SK-N-SH (cell line): ENCODE data around the gene TMEM9. TPM values are rescaled to one million over a fixed set of nuclear protein-coding genes. Genes with fewer than 3 reads are reported as not detected.

Experiments
- CTCF ChIA-PET: fragments of 300-600, 350-600 bp; formaldehyde crosslinking; extraction: SDS; loops from one replicate; lab custom pipeline; 2021; lab: Yijun Ruan, JAX
- POLR2A ChIA-PET: fragments of 350-600 bp; sonication (Branson Sonifier 250); formaldehyde crosslinking; extraction: SDS; loops from one replicate; lab custom pipeline; 2020; ENCODE audit warnings: antibody characterized with exemption, inconsistent platforms; lab: Yijun Ruan, JAX
- DNase-seq: peaks from one replicate; pipeline ENCODE4 v3.0.0; 2012
- H2AFZ ChIP-seq: fragments of 200-600 bp; sonication (generic); 2 replicates; pipeline ENCODE4 v1.8.1; 2016; ENCODE audit warnings: antibody characterized with exemption, mild to moderate bottlenecking, low read depth
- H3F3A ChIP-seq: fragments of 200-600 bp; sonication (generic); replicated peaks from 2 replicates; pipeline ENCODE3; 2016; ENCODE audit warnings: antibody characterized with exemption, mild to moderate bottlenecking; ENCODE audit not compliant: insufficient read depth
- H3K27ac ChIP-seq, 2 experiments: fragments of 200-500 bp in 1 of 2; fragments of 200-600 bp in 1 of 2; sonication (Bioruptor generic) in 1 of 2; sonication (generic), shearing (Covaris generic) in 1 of 2; 2 replicates each; pipeline versions ENCODE4 v1.5.1 to v1.6.1; 2014 to 2016; ENCODE audit warnings: low read depth in 2 of 2, inconsistent platforms in 1 of 2, low read length in 1 of 2, mild to moderate bottlenecking in 1 of 2, mixed read lengths in 1 of 2
- H3K27me3 ChIP-seq: fragments of 200-600 bp; sonication (generic), shearing (Covaris generic); 2 replicates; pipeline ENCODE4 v1.6.1; 2016; ENCODE audit warnings: mixed run types; ENCODE audit not compliant: insufficient read depth
- H3K36me3 ChIP-seq, 2 experiments: fragments of 200-500 bp in 1 of 2; fragments of 200-600 bp in 1 of 2; sonication (Bioruptor generic) in 1 of 2; sonication (generic) in 1 of 2; replicated peaks in 1 of 2; 2 replicates each; pipeline versions ENCODE3 to v1.5.1; 2014 to 2016; ENCODE audit warnings: low read length in 1 of 2, mild to moderate bottlenecking in 1 of 2; ENCODE audit not compliant: insufficient read depth in 2 of 2, control insufficient read depth in 1 of 2
- H3K4me1 ChIP-seq, 2 experiments: fragments of 200-500 bp in 1 of 2; fragments of 200-600 bp in 1 of 2; sonication (Bioruptor generic) in 1 of 2; sonication (generic), shearing (Covaris generic) in 1 of 2; 2 replicates each; pipeline versions ENCODE4 v1.5.1 to v1.6.1; 2014 to 2016; ENCODE audit warnings: low read depth in 1 of 2, low read length in 1 of 2, mixed run types in 1 of 2; ENCODE audit not compliant: insufficient read depth in 2 of 2, control insufficient read depth in 1 of 2
- H3K4me2 ChIP-seq: fragments of 200-600 bp; sonication (generic), shearing (Covaris generic); 2 replicates; pipeline ENCODE4 v1.6.1; 2017; ENCODE audit warnings: mixed run types
- H3K4me3 ChIP-seq, 2 experiments: fragments of 200-500 bp in 1 of 2; fragments of 200-600 bp in 1 of 2; sonication (Bioruptor generic) in 1 of 2; sonication (generic), shearing (Covaris generic) in 1 of 2; 2 replicates each; pipeline versions ENCODE4 v1.5.1 to v1.8.1; 2014 to 2016; ENCODE audit warnings: low read depth in 2 of 2, inconsistent platforms in 1 of 2, low read length in 1 of 2, mild to moderate bottlenecking in 1 of 2, mixed read lengths in 1 of 2, moderate library complexity in 1 of 2
- H3K79me2 ChIP-seq: fragments of 200-600 bp; sonication (generic); 2 replicates; pipeline ENCODE4 v1.8.1; 2017; ENCODE audit warnings: mild to moderate bottlenecking; ENCODE audit not compliant: insufficient read depth
- H3K9ac ChIP-seq: fragments of 200-600 bp; sonication (generic); 2 replicates; pipeline ENCODE4 v1.6.1; 2017; ENCODE audit warnings: mixed run types
- H3K9me2 ChIP-seq: fragments of 200-600 bp; sonication (generic); 2 replicates; pipeline ENCODE4 v1.6.1; 2017; ENCODE audit warnings: mixed run types
- H3K9me3 ChIP-seq: fragments of 200-600 bp; sonication (generic); 2 replicates; pipeline ENCODE4 v1.6.1; 2017; ENCODE audit warnings: mixed run types, mild to moderate bottlenecking, moderate library complexity
- H4K20me1 ChIP-seq: fragments of 200-600 bp; sonication (generic); 2 replicates; pipeline ENCODE4 v1.6.1; 2017; ENCODE audit warnings: mild to moderate bottlenecking, mixed run types; ENCODE audit not compliant: insufficient read depth
- EZH2phosphoT487 ChIP-seq: fragments of 200-600 bp; sonication (generic); IDR thresholded peaks from 2 replicates; pipeline ENCODE4 v1.6.1; 2017; ENCODE audit warnings: low read depth, mixed run types, mild to moderate bottlenecking, antibody characterized with exemption, moderate library complexity, borderline replicate concordance
- FOXM1 ChIP-seq: IDR thresholded peaks from 2 replicates; pipeline ENCODE4 v1.4.0; 2012; ENCODE audit warnings: low read depth, mild to moderate bottlenecking
- GABPA ChIP-seq: IDR thresholded peaks from 2 replicates; pipeline ENCODE4 v1.4.0; 2012; ENCODE audit warnings: low read depth, mild to moderate bottlenecking
- GATA2 ChIP-seq: sonication (generic); formaldehyde crosslinking; IDR thresholded peaks from 2 replicates; pipeline ENCODE4 v1.5.0; 2020; ENCODE audit warnings: mild to moderate bottlenecking, missing genetic modification reagents
- IRF3 ChIP-seq: fragments of 150-350 bp; IDR thresholded peaks from 2 replicates; pipeline ENCODE4 v1.6.1; 2016; ENCODE audit warnings: mild to moderate bottlenecking, low read depth, low read length
- JUND ChIP-seq: IDR thresholded peaks from 2 replicates; pipeline ENCODE4 v1.4.0; 2012
- MEF2A ChIP-seq: IDR thresholded peaks from 2 replicates; pipeline ENCODE4 v1.4.0; 2012; ENCODE audit warnings: low read depth, borderline replicate concordance
- NFIC ChIP-seq: IDR thresholded peaks from 2 replicates; pipeline ENCODE4 v1.4.0; 2012; ENCODE audit warnings: borderline replicate concordance
- RAD21 ChIP-seq: IDR thresholded peaks from 2 replicates; pipeline ENCODE4 v1.6.1; 2012; ENCODE audit warnings: mild to moderate bottlenecking, low read length
- REST ChIP-seq: IDR thresholded peaks from 2 replicates; pipeline ENCODE4 v1.6.1; 2012; ENCODE audit warnings: mild to moderate bottlenecking, low read depth, low read length, moderate library complexity
- RFX5 ChIP-seq: IDR thresholded peaks from 2 replicates; pipeline ENCODE4 v1.6.1; 2012; ENCODE audit warnings: mild to moderate bottlenecking, improper control_type of control experiment, low read length
- SMC3 ChIP-seq: IDR thresholded peaks from 2 replicates; pipeline ENCODE4 v1.6.1; 2012; ENCODE audit warnings: low read depth, low read length, improper control_type of control experiment
- USF2 ChIP-seq: fragments of 150-350 bp; IDR thresholded peaks from 2 replicates; pipeline ENCODE4 v1.6.1; 2017; ENCODE audit warnings: antibody characterized with exemption, low read length, low read depth, borderline replicate concordance
- YY1 ChIP-seq: IDR thresholded peaks from 2 replicates; pipeline ENCODE4 v1.4.0; 2012; ENCODE audit warnings: low read depth, mild to moderate bottlenecking
- WGBS: methylation state at CpG from one replicate; pipeline ENCODE4 v1.1.6; 2017; ENCODE audit warnings: low lambda C conversion rate; 5-methylcytosine and 5-hydroxymethylcytosine counted together
- polyA plus RNA-seq, 3 experiments: library from polyadenylated mRNA; depleted of rRNA; stranded (reverse); fragments of >200 nt; gene quantifications; 2 replicates each; pipeline ENCODE4 v1.2.3, GENCODE V29; 2012

TMEM9 gene
- polyA plus RNA-seq, 1 of the 3 experiments (the other 2 are of a cell fraction), result 126 TPM

- H3K27ac ChIP-seq, result no peak overlapping the region
- ChIA-PET POLR2A (interaction anchor here (1.3 kb wide), 1 partner anchor 18 kb away, joined by 3 read pairs; no protein-coding TSS in a partner anchor), CTCF (interaction anchor here (1.0 to 2.5 kb wide), 5 partner anchors 9 to 168 kb away, joined by 3 to 13 read pairs (median 5); partner anchors contain the start of gene TMEM9)
- H3F3A ChIP-seq, result peaks cover 19% of the 10 kb centered on the region
- H3K4me3 ChIP-seq, result no peak overlapping the region
- peaks cover 19 to 32% of the 10 kb centered on the region in 2 experiments; a peak in 2 of 4 replicates for H3K4me1 ChIP-seq
- 81% methylated on average over 8 of the region's 10 CpGs for WGBS
- no peak overlapping the region for H3K9ac ChIP-seq
- DNase-seq, result no peak
- no peaks in the 10 kb centered on the region for H3K27me3 ChIP-seq
- H4K20me1 ChIP-seq, result peaks cover 9% of the 10 kb centered on the region; the same call in 1 of the 2 replicates
- H3K79me2 ChIP-seq, result no peaks in the 10 kb centered on the region
- TF ChIP-seq USF2 (no peak), EZH2phosphoT487 (no peak), NFIC (no peak)
- H3K9me2 ChIP-seq, result no peaks in the 10 kb centered on the region
- H3K4me2 ChIP-seq, result no peak overlapping the region
- H3K36me3 ChIP-seq, result peaks cover 23 to 83% of the 10 kb centered on the region in 2 experiments
- no peaks in the 10 kb centered on the region for H3K9me3 ChIP-seq
- no peak overlapping the region for H2AFZ ChIP-seq
These were observed 13.9 kb downstream of the TMEM9 start for GRCh38 chr1:201140235-201140940.

- ChIA-PET CTCF (interaction anchor here (1.1 to 1.7 kb wide), 3 partner anchors 10 to 114 kb away, joined by 3 to 7 read pairs (median 5); no protein-coding TSS in a partner anchor), POLR2A (interaction anchor here (1.3 kb wide), 1 partner anchor 17 kb away, joined by 3 read pairs; no protein-coding TSS in a partner anchor)
- H3K27me3 ChIP-seq, result no peaks in the 10 kb centered on the region
These were observed 14.5 kb downstream of the TMEM9 start for GRCh38 chr1:201139756-201140155.

More at GRCh38 chr1:201139756-201140155, 14.5 kb downstream of the TMEM9 start:
- no peak overlapping the region for H3K4me3 ChIP-seq
- H3K9me2 ChIP-seq, result no peaks in the 10 kb centered on the region
- H3K79me2 ChIP-seq, result no peaks in the 10 kb centered on the region
- no peak overlapping the region for H3K27ac ChIP-seq
- no peak for DNase-seq
- H3K4me2 ChIP-seq, result no peak overlapping the region
- no peak overlapping the region for H2AFZ ChIP-seq
- H3K9me3 ChIP-seq, result no peaks in the 10 kb centered on the region
- peaks cover 9% of the 10 kb centered on the region; the same call in 1 of the 2 replicates for H4K20me1 ChIP-seq
- peaks cover 19 to 32% of the 10 kb centered on the region in 2 experiments; a peak in 2 of 4 replicates for H3K4me1 ChIP-seq
- peaks cover 19 to 83% of the 10 kb centered on the region in 2 experiments for H3K36me3 ChIP-seq
- H3F3A ChIP-seq, result peaks cover 19% of the 10 kb centered on the region
- H3K9ac ChIP-seq, result no peak overlapping the region
- no peak for TF ChIP-seq JUND
- TF ChIP-seq IRF3, result no peak
- no peak for TF ChIP-seq NFIC
- no peak for TF ChIP-seq GABPA
- no peak for TF ChIP-seq RAD21
- no peak for TF ChIP-seq MEF2A
- no peak for TF ChIP-seq REST
- TF ChIP-seq SMC3, result no peak
- TF ChIP-seq RFX5, result no peak
- TF ChIP-seq GATA2, result no peak
- no peak for TF ChIP-seq FOXM1
- TF ChIP-seq YY1, result no peak
- WGBS, result 89% methylated on average over 7 of the region's 9 CpGs
